Left lung (tissue), 10 donors: ENCODE measurements around the gene TLDC2. TPM values are rescaled to one million over a fixed set of nuclear protein-coding genes. Genes with fewer than 3 reads are reported as not detected.

Source experiments
- ATAC-seq: fragments of 200-7000 bp; cut with Tn5 transposase; one replicate; pipeline ENCODE4 v1.9.1; 2020; ENCODE audit warnings: moderate library complexity
- DNase-seq, 4 donors: peaks; one replicate each; pipeline ENCODE4 v3.0.0-alpha.2; 2013 to 2020
- H3K27ac ChIP-seq, 2 donors: fragments of 200-600 bp; sonication (generic) in 1 of 2; one replicate each; pipeline versions ENCODE4 v1.5.0 to v1.8.0; 2020 to 2021
- H3K27me3 ChIP-seq, 2 donors: fragments of 200-600 bp; sonication (generic) in 1 of 2; one replicate each; pipeline versions ENCODE4 v1.5.0 to v1.8.0; 2020 to 2021
- H3K36me3 ChIP-seq, 2 donors: fragments of 200-600 bp; sonication (generic) in 1 of 2; one replicate each; pipeline versions ENCODE4 v1.5.0 to v1.8.0; 2020 to 2021
- H3K4me1 ChIP-seq, 2 donors: fragments of 200-600 bp; one replicate each; pipeline ENCODE4 v1.8.0; 2021
- H3K4me3 ChIP-seq, 2 donors: fragments of 200-600 bp; sonication (generic) in 1 of 2; one replicate each; pipeline versions ENCODE4 v1.5.0 to v1.8.0; 2020 to 2021; ENCODE audit warnings: mild to moderate bottlenecking in 1 of 2
- H3K9me3 ChIP-seq, 2 donors: fragments of 200-600 bp; sonication (generic) in 1 of 2; one replicate each; pipeline versions ENCODE4 v1.5.0 to v1.8.0; 2020 to 2021
- CTCF ChIP-seq, 2 donors: fragments of 200-600 bp; sonication (generic) in 1 of 2; IDR thresholded peaks; one replicate each; pipeline versions ENCODE4 v1.5.0 to v1.8.0; 2021; ENCODE audit warnings: antibody characterized with exemption in 2 of 2
- intact Hi-C, 2 donors: fragments of 100-400 bp; cut with DNase I; formaldehyde crosslinking; loops; one replicate each; pipeline versions ENCODE4 v1.11.2 to v1.14.2; 2022
- polyA plus RNA-seq, 6 donors: library from polyadenylated mRNA; unstranded; fragments of 120-200 nt; gene quantifications; one replicate each; pipeline ENCODE4 v1.2.1, GENCODE V29; 2013; ENCODE audit not compliant: insufficient read length in 6 of 6
- total RNA-seq, 2 donors: library from RNA; stranded (reverse); fragmentation: NEBNext Ultra II Directional; extraction: Animal tissue kit (Norgen Biotek cat#: 25700); gene quantifications; one replicate each; pipeline ENCODE4 v1.2.1, GENCODE V29; 2021
- donor health status: DM: no; HTN: yes; CAD: no.
- donor health status: DM: no; HTN: no; CAD: no.

The TLDC2 gene
- total and polyA plus RNA-seq, 8 donors: 0.29 to 2.5 (median 1.6) TPM

DNA sequence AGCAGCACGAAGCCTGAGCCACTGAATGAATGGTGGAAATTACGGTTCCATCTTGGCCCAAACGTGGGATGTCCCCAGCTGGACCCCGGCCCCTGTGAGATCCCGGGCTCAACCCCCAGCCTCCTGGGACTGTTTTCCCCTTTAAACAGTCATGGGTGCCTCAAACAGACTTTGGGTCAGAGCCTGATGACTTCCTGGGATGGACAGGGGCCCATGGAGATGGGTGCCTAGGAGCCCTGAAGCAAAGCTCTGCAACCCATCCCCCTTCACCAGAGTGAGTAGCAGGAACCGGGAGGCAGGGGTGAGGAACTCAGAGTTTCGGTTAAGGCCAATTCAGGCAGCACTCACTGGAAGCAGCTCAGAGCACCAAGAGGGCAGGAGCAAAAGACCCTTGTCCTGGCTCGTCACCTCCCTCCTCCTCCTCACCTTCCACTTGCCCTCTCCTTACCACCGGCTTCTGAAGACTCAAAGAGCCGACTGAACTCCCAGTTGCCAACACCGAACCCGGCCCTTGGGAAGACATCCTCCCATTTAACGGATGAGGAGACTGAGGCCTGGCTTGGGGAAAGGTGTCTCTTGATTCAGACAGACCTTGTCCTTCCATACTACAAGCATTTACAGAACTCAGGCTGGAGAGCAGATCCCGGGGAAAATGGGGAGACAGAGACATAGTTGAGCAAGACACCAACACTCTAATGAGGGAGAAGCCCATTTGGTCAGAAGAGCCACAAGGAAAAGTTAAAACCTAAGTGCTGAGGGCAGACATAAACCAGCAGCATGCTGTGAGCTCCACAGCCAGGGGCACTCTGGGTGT is 14.9 kb upstream of the TLDC2 start:
- ATAC-seq: no peak
- H3K9me3 ChIP-seq: no peaks in the 10 kb centered on the region
- H3K27me3 ChIP-seq: peaks cover 0 to 34% of the 10 kb centered on the region in 2 donors
- peaks cover 29 to 74% of the 10 kb centered on the region in 2 donors for H3K4me1 ChIP-seq
- H3K36me3 ChIP-seq: no peaks in the 10 kb centered on the region
- H3K4me3 ChIP-seq: peak overlapping the region; percentile 53 to 58
- H3K27ac ChIP-seq: peak overlapping the region; percentile 70 to 76
- TF ChIP-seq CTCF (IDR thresholded peaks at IDR 0.05): no peak
- intact Hi-C loops: no loop called here
- no peak for DNase-seq

- intact Hi-C loops: no loop called here
- Histone ChIP-seq H3K27ac (peak overlapping the region; percentile 70 to 76), H3K36me3 (no peaks in the 10 kb centered on the region), H3K9me3 (no peaks in the 10 kb centered on the region), H3K4me3 (peak overlapping the region; percentile 53 to 58), H3K27me3 (peaks cover 0 to 34% of the 10 kb centered on the region in 2 donors), H3K4me1 (peaks cover 24 to 69% of the 10 kb centered on the region in 2 donors)
- no peak for TF ChIP-seq CTCF (IDR thresholded peaks at IDR 0.05)
- DNase-seq (no peak), ATAC-seq (no peak)
Observed at GRCh38 chr20:36861625-36861874, 14.4 kb upstream of the TLDC2 start.

DNA sequence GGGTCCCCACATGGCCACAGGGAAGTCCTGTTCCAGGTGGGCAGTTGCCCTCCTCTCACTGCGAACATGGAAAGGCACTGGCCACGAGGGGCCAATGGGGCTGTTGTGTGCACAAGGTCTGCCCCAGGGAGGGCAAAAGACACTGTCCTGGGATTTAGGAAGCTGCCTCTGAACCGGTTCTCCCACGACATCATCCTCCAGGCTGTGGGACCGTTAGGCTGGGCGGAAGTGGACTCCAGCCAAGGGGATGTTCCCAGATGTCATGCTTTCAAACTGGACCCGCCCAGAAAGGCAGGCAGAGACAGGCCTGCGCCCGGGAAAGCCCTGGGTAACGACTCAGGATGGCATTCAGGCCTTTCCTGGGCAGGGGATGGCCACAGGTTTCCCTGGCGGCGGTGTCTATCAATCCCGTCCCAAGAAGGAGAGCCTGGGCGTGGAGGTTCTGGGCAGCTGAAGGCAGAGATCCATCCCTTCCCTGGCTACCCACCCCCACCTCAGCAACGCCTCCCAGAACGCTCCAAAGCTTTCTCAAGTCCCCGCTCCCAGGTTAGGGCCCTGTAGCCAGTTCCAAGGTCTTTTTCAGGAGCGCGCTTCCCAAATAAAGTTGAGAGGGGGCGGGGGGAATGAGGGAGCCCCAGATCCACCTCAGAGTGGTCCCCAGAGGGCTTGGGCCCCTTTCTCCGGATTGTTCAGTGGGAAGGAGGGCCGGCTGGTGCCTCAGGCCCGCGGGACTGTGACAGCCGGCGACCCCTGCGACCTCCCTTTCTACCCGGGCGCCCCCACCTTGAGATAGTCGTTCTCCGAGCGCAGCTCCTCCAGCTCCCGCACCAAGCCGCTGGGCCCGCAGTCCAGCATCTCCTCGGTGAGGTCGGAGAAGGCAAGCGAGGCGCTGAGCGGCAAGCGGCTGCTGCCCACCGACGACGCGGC is 13.8 kb upstream of the TLDC2 start:
- Histone ChIP-seq H3K4me3 (peak overlapping the region; percentile 53 to 58), H3K4me1 (peaks cover 18 to 68% of the 10 kb centered on the region in 2 donors), H3K27ac (peak overlapping the region; percentile 70 to 76), H3K27me3 (peaks cover 0 to 34% of the 10 kb centered on the region in 2 donors), H3K9me3 (no peaks in the 10 kb centered on the region), H3K36me3 (no peaks in the 10 kb centered on the region)
- no peak for TF ChIP-seq CTCF (IDR thresholded peaks at IDR 0.05)
- intact Hi-C loops: no loop called here
- ATAC-seq: peak; percentile 41
- DNase-seq: peak; percentile 75 to 89 (median 78)

- peak overlapping the region; percentile 53 to 58 for H3K4me3 ChIP-seq
Observed at GRCh38 chr20:36862857-36863668, 12.9 kb upstream of the TLDC2 start.

More at GRCh38 chr20:36862857-36863668, 12.9 kb upstream of the TLDC2 start:
- Histone ChIP-seq H3K27ac (peak overlapping the region; percentile 70 to 76), H3K4me1 (peaks cover 12 to 60% of the 10 kb centered on the region in 2 donors), H3K9me3 (no peaks in the 10 kb centered on the region), H3K27me3 (peaks cover 0 to 34% of the 10 kb centered on the region in 2 donors), H3K36me3 (no peaks in the 10 kb centered on the region)
- ATAC-seq (no peak), DNase-seq (peak in 1 of 4 donors; percentile 84)
- intact Hi-C loops: no loop called here
- no peak for TF ChIP-seq CTCF (IDR thresholded peaks at IDR 0.05)
